HG03457 (cell line): ENCODE results near the gene RAB37.

Source experiments
- ATAC-seq: cut with Tn5 transposase; IDR thresholded peaks from one replicate; pipeline ENCODE4 v1.9.1; 2021; ENCODE audit warnings: moderate number of reproducible peaks; ENCODE audit not compliant: unreplicated experiment

Gene RAB37

GRCh38 chr17:74760404-74761105 is 23.5 kb downstream of the RAB37 start:
- ATAC-seq = no peak

GRCh38 chr17:74761419-74761818 is 24.4 kb downstream of the RAB37 start:
- no peak for ATAC-seq

- no peak for ATAC-seq
Observed at GRCh38 chr17:74761931-74762330, 24.9 kb downstream of the RAB37 start.

- ATAC-seq = no peak
Observed at GRCh38 chr17:74763565-74764387, 26.7 kb downstream of the RAB37 start.

- ATAC-seq = no peak
Observed at GRCh38 chr17:74764751-74765286, 27.8 kb downstream of the RAB37 start.

GRCh38 chr17:74766413-74766812 is 29.4 kb downstream of the RAB37 start:
- no peak for ATAC-seq

GRCh38 chr17:74767111-74767516 is 30.1 kb downstream of the RAB37 start:
- ATAC-seq = no peak

GRCh38 chr17:74768069-74768762 is 31.2 kb downstream of the RAB37 start:
- ATAC-seq = no peak

GRCh38 chr17:74768763-74769114 is 31.7 kb downstream of the RAB37 start:
- no peak for ATAC-seq

- no peak for ATAC-seq
Observed at GRCh38 chr17:74769266-74769855, 32.3 kb downstream of the RAB37 start.

GRCh38 chr17:74769856-74770497 is 32.9 kb downstream of the RAB37 start:
- ATAC-seq = no peak

GRCh38 chr17:74770498-74771318 is 33.7 kb downstream of the RAB37 start:
- ATAC-seq = no peak

GRCh38 chr17:74771319-74771914 is 34.4 kb downstream of the RAB37 start:
- ATAC-seq = no peak

- no peak for ATAC-seq
Observed at GRCh38 chr17:74772053-74772452, 35.0 kb downstream of the RAB37 start.

- ATAC-seq = no peak
Observed at GRCh38 chr17:74773414-74773813, 36.4 kb downstream of the RAB37 start.

GRCh38 chr17:74773871-74774286 is 36.8 kb downstream of the RAB37 start:
- ATAC-seq = no peak

GRCh38 chr17:74775409-74776043 is 38.5 kb downstream of the RAB37 start:
- no peak for ATAC-seq

- peak; percentile 55 for ATAC-seq
Observed at GRCh38 chr17:74776044-74776962, 39.2 kb downstream of the RAB37 start, which contains the start of gene NAT9. TSS of gene NAT9 (minus strand) at chr17:74776345. CDS start at chr17:74775698, 647 bp downstream.
